ENCODE measurements around the gene MED31. TPM values are rescaled to one million over a fixed set of nuclear protein-coding genes. Genes with fewer than 3 reads are reported as not detected.

The MED31 gene
- total RNA-seq: 23.0 and 27.7 TPM in 2 replicates
- long read RNA-seq, partial matches to known transcripts: 0 of 4 reads
- long read RNA-seq, other reads (novel, unspliced or antisense): 1 of 4 reads

DNA sequence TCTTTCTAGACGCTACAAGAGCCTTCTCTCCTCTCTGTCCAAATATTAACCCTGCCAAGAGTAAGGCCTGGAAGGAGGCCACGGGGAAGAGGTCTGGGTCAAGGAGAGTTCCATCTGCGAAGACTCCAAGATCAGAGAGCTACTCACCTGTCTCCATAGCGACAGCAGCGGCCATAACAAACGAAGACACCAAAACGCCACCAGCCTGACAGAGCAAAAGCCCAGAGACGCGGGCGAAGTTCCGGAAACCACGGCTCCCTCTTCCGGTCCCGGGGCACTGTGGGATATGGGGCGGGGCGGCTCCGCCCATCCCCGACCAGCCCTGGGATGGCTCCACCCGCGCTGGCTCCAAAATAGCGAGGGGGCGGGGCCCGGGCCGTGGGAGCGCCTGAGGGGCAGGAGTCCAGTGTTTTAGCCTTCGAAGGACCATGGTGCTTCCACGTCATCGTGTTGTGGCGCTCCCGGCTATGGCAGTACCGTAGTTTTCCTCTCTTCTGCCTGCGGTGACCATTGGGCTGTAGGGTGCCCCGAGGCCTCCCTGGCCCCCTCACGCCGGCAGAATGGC is at the start of gene MED31, which contains the start of gene C17orf100:
Gene MED31, minus strand, starts transcription at position 252 of the 565 bp plus-strand sequence. Its CDS starts 77 bp downstream, at position 175.
Gene C17orf100, plus strand, starts transcription at position 409 of the 565 bp plus-strand sequence. Its CDS starts 152 bp downstream, at position 561.
- no peaks in the 10 kb centered on the region for H3K9me3 Mint-ChIP-seq

GRCh38 chr17:6700948-6701307 is 49.5 kb upstream of the MED31 start:
- Mint-ChIP-seq H3K27me3 (ENCODE audit: low read depth) (peaks cover 8% of the 10 kb centered on the region), H3K36me3 (ENCODE audit: low read depth) (no peaks in the 10 kb centered on the region), H3K4me3 (no peak overlapping the region), H3K27ac (ENCODE audit: unreplicated experiment) (no peak overlapping the region), H3K4me1 (no peaks in the 10 kb centered on the region), H3K9me3 (no peaks in the 10 kb centered on the region)
- TF ChIP-seq, protein P1, sequence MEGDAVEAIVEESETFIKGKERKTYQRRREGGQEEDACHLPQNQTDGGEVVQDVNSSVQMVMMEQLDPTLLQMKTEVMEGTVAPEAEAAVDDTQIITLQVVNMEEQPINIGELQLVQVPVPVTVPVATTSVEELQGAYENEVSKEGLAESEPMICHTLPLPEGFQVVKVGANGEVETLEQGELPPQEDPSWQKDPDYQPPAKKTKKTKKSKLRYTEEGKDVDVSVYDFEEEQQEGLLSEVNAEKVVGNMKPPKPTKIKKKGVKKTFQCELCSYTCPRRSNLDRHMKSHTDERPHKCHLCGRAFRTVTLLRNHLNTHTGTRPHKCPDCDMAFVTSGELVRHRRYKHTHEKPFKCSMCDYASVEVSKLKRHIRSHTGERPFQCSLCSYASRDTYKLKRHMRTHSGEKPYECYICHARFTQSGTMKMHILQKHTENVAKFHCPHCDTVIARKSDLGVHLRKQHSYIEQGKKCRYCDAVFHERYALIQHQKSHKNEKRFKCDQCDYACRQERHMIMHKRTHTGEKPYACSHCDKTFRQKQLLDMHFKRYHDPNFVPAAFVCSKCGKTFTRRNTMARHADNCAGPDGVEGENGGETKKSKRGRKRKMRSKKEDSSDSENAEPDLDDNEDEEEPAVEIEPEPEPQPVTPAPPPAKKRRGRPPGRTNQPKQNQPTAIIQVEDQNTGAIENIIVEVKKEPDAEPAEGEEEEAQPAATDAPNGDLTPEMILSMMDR (conservative IDR thresholded peaks at IDR 0.05): no peak
- no peak for DNase-seq (ENCODE audit: low read depth, low spot score)

More for the DNA sequence above, at the start of gene MED31, which contains the start of gene C17orf100:
- TF ChIP-seq, protein P1 (conservative IDR thresholded peaks at IDR 0.05): no peak
- peak; percentile 94 for DNase-seq (ENCODE audit: low read depth, low spot score)
- H3K4me1 Mint-ChIP-seq: peaks cover 53% of the 10 kb centered on the region
- H3K36me3 Mint-ChIP-seq (ENCODE audit: low read depth): peaks cover 6% of the 10 kb centered on the region
- peak within 1 kb of the TSS; percentile 99 for H3K27ac Mint-ChIP-seq (ENCODE audit: unreplicated experiment)
- H3K4me3 Mint-ChIP-seq: peak within 1 kb of the TSS; percentile 97
- H3K27me3 Mint-ChIP-seq (ENCODE audit: low read depth): peaks cover 47% of the 10 kb centered on the region

DNA sequence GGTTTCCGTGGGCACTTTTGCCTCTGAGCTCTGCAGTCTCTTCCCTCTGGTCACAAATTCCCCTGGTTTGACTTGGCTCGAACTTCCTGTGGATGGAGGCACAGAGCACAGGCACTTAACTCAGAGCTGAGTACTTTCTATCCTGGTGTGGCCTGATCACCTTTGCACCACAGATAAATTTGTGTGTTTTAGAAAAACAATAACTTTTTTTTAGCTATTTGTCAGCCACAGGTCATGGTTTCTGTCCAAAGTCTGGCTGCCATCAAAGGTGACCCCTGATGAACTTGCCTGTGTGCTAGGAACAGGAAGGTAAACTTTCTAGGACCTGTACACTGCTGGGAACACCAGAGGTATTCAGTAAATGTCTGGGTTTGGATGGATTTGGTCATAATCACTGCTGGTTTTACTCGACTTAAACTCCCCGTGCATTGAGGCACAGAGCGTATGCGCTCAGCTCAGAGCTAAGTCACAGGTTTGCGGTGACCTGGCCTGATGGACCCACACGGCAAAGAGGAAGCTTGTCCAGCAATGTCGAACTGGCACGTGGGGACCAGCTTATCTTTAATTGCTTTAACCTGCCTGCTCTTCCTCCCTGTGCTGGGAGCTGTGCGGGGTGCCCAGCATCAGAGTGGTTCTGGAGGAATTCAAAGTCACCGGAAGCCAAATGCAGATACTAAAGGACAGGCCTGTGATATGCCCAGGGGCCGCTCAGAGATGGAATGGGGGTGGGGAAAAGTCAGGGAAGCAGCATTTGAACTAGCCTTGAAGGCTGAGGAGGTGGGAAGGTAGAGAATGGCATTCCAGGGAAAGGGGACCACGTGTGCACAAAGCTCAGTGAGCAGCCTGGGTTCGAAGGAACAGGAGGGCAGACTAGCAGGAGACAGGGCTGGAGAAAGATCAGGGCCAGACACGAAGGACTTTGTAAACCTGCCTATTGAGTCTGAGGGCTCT is 48.9 kb upstream of the MED31 start:
- Mint-ChIP-seq H3K4me3 (no peak overlapping the region), H3K27me3 (ENCODE audit: low read depth) (peaks cover 8% of the 10 kb centered on the region), H3K27ac (ENCODE audit: unreplicated experiment) (no peak overlapping the region), H3K36me3 (ENCODE audit: low read depth) (no peaks in the 10 kb centered on the region), H3K4me1 (no peaks in the 10 kb centered on the region), H3K9me3 (no peaks in the 10 kb centered on the region)
- TF ChIP-seq, protein P1 (conservative IDR thresholded peaks at IDR 0.05): no peak
- no peak for DNase-seq (ENCODE audit: low read depth, low spot score)

GRCh38 chr17:6698004-6698403 is 46.6 kb upstream of the MED31 start:
- Mint-ChIP-seq H3K9me3 (no peaks in the 10 kb centered on the region), H3K36me3 (ENCODE audit: low read depth) (no peaks in the 10 kb centered on the region), H3K4me1 (no peaks in the 10 kb centered on the region), H3K27me3 (ENCODE audit: low read depth) (peaks cover 16% of the 10 kb centered on the region), H3K27ac (ENCODE audit: unreplicated experiment) (no peak overlapping the region), H3K4me3 (no peak overlapping the region)
- DNase-seq (ENCODE audit: low read depth, low spot score): no peak
- TF ChIP-seq, protein P1 (conservative IDR thresholded peaks at IDR 0.05): no peak

- H3K9me3 Mint-ChIP-seq: no peaks in the 10 kb centered on the region
- H3K4me3 Mint-ChIP-seq: no peak overlapping the region
- H3K4me1 Mint-ChIP-seq: no peaks in the 10 kb centered on the region
These were observed 45.5 kb upstream of the MED31 start for GRCh38 chr17:6696906-6697305.

More at GRCh38 chr17:6696906-6697305, 45.5 kb upstream of the MED31 start:
- no peaks in the 10 kb centered on the region for H3K36me3 Mint-ChIP-seq (ENCODE audit: low read depth)
- no peak for DNase-seq (ENCODE audit: low read depth, low spot score)
- H3K27me3 Mint-ChIP-seq (ENCODE audit: low read depth): peaks cover 22% of the 10 kb centered on the region
- TF ChIP-seq, protein P1 (conservative IDR thresholded peaks at IDR 0.05): no peak
- H3K27ac Mint-ChIP-seq (ENCODE audit: unreplicated experiment): no peak overlapping the region

All from neural crest cell (in vitro differentiated cells).